NK-92 treated with Interleukin-12 subunit alpha and Interleukin-12 subunit beta, amount 100 ng/mL, for 24 hours (cell line): ENCODE data around the gene OR10AD1.
"Not testable (repeated sequence)": the region's sequence is repeated elsewhere in the genome, so short reads cannot be mapped to it uniquely, and the experiment has no call there.

Source experiments
- DNase-seq: peaks from one replicate; lab custom pipeline; 2025; lab: John Stamatoyannopoulos, UW

OR10AD1 gene, protein sequence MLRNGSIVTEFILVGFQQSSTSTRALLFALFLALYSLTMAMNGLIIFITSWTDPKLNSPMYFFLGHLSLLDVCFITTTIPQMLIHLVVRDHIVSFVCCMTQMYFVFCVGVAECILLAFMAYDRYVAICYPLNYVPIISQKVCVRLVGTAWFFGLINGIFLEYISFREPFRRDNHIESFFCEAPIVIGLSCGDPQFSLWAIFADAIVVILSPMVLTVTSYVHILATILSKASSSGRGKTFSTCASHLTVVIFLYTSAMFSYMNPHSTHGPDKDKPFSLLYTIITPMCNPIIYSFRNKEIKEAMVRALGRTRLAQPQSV

DNA sequence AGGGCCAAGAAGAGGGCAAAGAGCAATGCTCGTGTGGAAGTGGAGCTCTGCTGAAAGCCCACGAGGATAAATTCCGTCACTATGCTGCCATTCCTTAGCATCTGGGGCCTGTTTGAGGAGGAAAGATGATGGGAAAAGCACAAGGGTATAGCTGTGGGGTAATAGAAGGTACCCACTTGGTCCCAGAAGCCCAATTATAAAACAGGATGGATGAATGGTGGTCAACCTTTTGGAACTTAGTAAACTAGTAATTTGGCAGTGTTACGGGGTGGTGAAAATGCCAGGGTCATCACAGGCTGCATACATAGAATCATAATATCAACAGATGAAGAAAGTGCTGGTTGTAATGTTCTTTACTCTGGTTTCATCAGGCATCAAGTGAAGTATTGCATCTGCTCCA lies at the start of gene OR10AD1:
Gene OR10AD1, minus strand, starts transcription at position 101 of the 400 bp plus-strand sequence. Its CDS starts 0 bp downstream, at position 101.
- DNase-seq: no peak

DNA sequence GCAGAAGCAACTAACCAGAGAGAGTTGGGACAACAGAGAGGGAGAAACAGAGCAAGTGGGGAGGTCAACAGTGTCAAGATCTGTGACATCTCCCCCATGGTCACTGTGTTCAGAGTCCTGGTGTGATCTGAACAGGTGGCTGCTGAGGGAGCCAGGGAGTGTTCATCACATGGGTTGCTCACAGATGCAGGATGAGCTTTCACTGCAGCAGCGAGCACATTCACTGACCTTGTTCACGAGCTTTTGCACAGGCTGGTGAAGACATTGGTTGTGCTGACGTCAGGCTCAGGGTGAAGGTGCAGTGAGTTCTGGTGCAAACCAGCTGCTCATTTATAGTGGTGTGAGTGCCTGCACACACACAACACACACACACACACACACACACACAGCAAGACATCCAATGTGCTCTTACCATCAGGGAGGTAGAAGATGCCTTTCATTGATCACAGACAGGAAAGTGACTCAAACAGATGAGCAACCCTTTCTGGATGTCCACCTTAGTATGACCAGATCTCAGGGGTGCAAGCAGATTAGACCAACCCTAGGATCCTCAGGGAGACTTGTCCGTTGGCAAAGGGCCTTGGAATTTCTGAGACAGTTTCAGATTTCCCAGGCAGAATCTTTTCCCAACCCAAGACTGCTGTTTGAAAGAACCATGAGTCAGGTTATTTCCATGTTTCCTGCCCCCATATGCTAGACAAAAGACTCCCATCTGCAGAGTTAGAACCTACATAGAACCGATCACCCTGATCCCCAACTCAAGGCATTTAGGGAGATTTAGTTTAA lies 44.3 kb upstream of the OR10AD1 start:
- no peak for DNase-seq

DNA sequence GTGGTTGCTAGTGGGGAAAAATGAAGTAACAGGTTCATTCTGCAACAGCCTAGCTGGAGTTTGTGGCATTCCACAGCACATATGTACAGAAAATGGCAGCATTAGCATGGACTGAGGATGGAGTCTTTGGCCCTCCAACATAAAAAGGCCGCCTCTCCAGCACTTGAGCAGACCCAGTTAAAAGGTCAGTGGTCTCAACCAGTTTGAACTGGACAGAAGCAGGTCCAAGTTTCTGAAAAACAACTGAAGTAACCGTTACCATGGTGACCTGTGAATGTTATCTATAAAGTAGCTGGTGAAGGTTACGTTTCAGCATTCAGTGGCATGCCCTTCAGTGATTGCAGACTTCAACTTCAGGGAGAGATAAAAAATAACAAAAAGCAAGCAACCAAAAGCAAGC lies 34.1 kb upstream of the OR10AD1 start:
- DNase-seq: no peak

DNA sequence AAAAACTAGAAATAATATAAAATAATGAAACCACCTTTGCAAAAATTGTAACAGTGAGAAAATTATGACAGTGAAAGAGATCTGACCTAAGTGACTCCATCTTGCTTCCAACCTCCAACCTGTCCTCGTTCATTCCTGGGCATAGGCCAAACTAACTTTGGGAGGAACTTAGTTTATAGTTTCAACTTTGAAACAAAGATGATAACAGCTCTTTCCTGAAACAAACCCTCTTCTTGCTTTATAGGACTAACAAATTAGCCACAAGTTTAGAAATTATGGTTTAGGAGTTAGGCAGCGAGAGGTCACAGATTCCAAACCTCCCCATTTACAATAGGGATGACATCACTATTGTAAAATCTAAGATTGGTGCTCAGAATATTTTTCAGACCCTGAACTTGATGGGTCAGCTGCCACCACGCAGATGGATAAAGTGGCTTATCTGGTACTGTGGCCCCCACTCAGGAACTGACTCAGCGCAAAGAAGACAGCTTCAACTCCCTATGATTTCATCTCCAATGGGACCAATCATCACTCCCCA lies 32.8 kb upstream of the OR10AD1 start:
- no peak for DNase-seq

DNA sequence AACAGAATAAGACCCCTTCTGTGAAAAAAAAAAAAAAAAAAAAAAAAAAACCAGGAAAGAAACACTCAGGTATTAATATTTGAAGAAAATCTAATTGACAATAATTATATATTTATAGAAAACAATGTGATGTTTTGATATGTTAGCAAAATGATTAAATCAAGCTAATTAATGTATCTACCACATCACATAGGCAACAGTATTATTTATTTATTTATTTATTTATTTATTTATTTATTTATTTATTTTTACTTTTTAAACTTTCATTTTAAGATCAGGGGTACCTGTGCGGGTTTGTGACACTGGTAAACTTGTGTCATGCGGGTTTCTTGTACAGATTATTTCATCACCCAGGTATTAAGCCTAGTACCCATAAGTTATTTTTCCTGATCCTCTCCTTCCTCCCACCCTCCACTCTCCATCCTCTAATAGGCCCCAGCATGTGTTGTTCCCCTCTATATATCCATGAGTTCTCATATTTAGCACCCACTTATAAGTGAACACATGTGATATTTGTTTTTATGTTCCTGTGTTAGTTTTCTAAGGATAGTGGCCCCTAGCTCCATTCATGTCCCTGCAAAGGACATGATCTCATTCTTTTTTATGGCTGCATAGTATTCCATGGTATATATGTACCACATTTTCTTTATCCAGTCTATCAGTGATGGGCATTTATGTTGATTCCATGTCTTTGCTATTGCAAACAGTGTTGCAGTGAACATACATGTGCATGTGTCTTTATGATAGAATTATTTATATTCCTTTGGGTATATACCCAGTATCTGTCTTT lies 28.3 kb upstream of the OR10AD1 start:
- DNase-seq: not testable (repeated sequence)

DNA sequence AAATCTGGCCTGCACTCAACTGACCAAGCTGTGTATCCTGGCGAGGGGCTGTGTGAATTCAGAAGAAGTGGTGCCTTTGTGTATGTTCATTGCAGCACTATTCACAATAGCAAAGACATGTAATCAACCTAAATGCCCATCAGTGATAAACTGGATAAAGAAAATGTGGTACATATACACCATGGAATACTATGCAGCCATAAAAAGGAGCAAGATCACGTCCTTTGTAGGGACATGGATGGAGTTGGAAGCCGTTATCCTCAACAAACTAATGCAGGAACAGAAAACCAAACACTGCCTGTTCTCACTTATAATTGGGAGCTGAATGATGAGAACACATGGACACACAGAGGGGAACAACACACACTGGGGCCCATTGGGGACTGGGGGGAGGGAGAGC lies 21.4 kb upstream of the OR10AD1 start:
- not testable (repeated sequence) for DNase-seq

DNA sequence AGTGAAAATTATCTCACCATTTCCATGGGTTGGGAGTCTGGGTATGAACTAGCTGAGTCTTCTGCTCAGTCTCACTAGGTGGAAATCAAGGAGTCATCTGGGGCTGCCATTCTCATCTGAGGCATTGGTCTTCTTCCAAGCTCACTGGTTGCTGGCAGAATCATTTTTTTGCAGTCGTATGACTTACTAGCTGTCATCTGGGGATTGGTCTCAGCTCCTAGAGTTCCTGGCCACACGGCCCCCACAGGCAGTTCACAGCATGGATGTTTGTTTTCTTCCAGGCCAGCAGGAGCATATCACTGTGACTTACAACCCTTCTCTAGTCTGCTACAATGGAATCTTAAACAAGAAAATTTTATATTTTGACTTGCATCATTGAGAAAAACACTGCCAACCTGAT lies 18.6 kb upstream of the OR10AD1 start:
- no peak for DNase-seq

DNA sequence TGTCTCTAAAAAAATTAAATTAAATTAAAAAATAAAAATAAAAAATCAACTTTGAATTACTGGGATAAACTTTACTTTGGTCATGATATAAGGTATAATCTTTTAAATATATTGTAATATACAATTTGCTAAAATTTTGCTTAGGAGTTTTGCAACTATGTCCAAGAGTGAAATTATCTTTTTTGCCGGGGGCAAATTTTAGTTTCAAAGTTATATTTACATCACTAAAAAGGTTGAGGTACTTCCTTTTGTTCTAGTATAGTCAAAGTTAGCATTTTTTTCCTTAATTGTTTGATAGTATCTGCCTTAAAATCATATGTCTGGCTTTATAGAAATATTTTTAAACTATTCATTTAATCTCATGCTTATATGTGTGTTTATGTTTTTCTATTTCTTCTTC lies 17.6 kb upstream of the OR10AD1 start:
- no peak for DNase-seq

DNA sequence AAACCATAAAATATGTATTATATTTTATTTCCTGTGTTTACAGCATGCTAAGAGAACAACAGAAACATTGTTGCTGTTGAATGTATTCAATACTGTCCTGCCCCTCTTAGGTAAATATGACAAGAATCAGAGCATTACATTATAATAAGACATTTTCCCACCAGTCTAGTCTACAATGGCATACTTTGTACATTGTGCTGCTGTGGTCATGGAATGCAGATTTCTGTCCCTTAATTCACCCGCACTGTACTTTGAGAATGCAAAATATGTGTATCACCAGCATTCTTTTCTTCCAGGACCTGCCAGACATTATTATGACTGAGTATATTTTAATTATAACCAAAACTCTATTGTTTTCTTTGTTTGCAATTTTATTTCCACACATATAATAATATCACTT lies 16.5 kb upstream of the OR10AD1 start:
- no peak for DNase-seq

DNA sequence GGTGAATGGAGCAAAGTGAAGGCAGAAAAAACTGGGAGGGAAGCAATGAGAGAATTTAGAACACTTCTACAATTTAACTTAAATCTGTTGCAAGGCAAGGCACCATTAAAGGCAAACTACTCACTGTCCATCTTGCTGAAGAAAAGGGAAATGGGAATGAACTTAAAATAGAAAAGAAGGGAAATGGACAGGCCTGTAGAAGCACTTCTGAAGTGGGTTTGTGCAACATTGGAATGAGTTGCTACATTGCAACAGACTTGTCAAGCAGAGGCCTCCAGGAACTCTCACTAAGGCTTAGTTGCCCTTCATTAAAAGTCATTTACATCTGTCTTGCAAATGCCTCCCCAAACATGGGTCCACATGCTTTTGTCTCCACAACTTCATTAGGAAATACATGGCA lies 13.7 kb upstream of the OR10AD1 start:
- no peak for DNase-seq

DNA sequence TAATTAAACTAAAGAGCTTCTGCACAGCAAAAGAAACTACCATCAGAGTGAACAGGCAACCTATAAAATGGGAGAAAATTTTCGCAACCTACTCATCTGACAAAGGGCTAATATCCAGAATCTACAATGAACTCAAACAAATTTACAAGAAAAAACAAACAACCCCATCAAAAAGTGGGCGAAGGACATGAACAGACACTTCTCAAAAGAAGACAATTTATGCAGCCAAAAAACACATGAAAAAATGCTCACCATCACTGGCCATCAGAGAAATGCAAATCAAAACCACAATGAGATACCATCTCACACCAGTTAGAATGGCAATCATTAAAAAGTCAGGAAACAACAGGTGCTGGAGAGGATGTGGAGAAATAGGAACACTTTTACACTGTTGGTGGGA lies 6.4 kb upstream of the OR10AD1 start:
- not testable (repeated sequence) for DNase-seq

DNA sequence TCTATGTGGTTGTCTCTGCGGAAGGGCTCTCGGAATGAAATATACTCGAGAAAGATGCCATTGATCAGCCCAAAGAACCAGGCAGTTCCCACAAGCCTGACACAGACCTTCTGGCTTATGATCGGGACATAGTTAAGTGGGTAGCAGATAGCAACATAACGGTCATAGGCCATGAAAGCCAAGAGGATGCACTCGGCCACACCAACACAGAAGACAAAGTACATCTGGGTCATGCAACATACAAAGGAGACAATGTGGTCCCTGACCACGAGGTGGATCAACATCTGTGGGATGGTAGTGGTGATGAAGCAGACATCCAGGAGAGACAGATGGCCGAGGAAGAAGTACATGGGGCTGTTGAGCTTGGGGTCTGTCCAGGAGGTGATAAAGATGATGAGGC lies 326 bp downstream of the OR10AD1 start:
- DNase-seq: no peak

DNA sequence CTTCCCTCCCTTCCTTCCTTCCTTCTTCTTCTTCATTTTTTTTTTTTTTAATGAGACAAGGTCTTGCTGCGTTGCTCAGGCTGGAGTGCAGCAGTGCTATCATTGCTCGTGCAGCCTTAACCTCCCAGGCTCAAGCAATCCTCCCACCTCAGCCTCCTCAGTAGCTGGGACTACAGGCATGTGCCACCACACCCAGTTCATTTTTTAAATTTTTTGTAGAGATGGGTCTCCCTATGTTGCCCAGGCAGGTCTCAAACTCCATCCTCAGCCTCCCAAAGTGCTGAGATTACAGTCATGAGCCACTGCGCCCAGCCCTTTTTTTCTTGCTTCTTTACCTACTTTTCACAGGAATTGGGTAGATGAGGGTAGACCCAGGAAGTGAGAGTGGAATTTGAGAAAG lies 1.6 kb downstream of the OR10AD1 start:
- no peak for DNase-seq

DNA sequence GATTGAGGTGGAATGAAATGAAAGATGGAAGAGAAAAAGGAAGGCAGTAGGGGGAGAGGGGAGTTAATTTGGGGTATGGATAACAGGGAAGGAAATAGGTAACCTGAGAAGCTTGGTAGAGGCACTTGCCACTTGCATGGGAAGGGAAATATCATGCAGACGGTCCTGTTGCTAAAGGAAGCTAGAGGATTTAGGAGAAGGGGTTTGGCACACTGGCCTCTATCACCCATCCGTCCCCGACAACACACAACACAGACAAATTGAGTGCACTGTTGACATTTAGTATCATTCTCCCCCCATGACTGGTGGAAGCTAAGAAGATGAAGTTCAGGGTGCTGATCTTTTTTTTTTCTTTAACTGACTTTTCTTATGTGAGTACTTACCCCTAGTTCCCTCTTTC lies 2.0 kb downstream of the OR10AD1 start:
- DNase-seq: no peak

DNA sequence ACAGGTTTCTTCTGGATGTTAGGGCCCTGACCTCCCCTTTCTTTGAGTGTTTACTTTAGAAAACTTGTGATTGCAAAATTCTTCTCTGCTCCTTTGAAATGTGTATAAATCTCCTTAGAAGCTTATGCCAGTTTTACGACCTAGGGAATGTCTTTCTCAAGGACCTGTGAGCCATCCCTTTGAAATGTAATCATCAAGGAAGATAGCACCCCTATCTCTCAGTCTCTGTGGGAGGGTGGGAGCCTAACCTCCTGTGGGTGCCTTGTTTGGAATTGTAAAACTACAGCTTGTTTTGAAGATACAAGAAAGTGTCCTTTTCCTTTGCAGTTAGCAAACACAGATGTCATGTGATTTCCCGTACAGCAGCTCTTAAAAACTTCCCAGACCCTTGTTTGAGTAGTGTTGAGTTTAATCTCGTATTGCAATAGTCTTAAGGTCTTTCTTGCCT lies 3.3 kb downstream of the OR10AD1 start:
- DNase-seq: no peak

DNA sequence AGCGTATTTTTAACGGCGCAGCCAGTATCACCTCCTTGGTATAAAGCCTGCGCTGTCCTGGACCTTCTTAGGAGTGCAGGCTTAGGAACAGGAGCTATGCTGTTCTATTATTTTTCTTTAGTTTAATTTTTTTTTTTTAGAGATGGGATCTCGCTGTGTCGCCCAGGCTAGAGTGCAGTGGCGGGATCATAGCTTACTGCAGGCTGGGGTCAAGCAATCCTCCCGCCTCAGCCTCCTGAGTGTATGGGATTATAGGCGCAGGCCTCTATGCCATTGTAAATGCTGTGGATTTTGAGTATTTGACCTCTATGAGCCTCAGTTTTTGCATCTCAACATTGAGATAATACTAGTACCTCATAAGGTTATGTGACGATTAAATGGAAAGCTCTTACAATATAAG lies 4.1 kb downstream of the OR10AD1 start:
- DNase-seq: no peak

DNA sequence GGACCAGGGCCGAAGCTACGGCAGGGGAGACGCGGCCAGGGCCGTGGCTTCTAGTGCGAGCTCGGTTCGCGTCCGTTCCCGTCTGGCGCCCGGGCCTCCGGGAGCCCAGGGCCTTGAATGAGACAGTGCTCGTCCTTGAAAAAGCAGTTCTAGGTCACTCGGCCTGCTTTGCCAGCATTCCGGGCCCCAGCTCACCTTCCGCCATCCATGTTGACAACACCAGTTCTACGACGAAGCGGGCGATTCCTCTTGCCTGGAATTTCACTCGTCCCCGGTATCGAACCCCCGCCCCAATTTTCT lies 4.5 kb downstream of the OR10AD1 start:
- DNase-seq: no peak

DNA sequence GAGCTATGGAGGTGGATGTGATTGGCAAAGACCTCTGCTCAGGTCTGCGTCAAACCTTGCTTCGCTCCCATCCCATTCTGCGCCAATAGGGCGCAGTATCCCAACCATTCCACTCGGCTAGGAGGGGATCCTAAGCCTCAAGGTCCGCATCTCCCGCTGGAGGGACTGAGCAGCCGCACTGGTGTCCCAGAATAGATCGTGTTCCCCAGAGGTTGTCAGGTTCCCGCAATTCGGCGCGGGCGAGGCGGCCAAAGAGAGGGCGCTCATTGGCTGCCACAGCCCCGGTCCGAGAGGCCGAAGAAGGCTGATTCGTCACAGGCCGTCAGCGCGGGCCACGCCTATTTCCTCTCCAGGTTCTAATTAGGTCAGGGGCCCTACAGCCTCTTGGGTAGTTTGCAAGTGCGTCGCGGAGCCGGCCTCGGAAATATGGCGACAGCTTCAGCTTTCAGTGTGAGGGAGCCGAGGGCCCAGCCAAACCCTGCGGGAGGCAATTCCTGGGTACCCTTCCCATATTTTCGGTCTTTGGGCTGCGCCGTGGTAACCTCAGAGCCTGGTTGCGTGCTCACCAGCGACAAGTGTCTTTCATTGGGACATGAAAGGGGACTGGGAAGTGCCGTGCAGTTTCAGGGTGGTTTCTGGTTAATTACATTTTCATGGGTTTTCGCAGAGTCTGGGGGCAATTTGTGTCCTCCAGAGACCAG lies 5.0 kb downstream of the OR10AD1 start:
- peak; percentile 56 for DNase-seq

DNA sequence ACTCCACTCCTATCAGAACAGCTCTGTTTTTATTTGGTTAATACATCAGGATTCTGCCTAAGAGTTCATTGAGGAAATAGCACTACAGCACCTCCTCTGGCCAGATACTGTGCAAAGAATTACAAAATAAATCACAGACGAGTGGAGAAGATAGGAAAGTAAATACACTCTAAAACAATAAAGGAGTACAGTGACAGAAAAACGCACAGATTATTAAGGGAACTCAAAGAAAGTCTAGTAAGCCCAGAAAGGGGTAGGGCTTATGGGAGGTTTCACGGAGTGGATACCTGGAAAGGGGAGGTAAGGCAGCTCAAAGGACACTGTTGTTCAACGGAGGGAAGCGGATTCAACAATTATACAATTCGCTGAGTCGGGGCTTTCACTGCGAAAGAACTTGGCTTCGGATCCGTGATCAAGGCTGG lies 5.5 kb downstream of the OR10AD1 start:
- DNase-seq: no peak

DNA sequence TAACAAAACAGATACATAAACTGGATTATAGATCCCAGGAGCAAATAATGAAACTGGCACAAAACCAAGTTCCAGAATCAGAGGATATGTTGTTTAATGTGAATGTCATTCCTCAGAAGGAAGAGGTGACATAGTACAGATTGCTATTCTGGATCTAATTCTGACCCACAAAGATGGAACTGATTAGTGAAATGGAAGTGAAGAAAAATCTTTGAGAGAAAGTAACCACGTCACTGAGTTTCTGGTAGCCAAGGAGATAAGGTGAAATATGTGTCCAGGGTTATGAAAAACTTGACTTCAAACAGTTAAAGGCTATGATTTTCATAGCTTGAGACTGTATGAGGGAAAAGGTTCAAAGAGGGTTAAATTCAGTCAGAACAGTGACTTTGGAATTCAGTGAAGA lies 8.3 kb downstream of the OR10AD1 start:
- no peak for DNase-seq

DNA sequence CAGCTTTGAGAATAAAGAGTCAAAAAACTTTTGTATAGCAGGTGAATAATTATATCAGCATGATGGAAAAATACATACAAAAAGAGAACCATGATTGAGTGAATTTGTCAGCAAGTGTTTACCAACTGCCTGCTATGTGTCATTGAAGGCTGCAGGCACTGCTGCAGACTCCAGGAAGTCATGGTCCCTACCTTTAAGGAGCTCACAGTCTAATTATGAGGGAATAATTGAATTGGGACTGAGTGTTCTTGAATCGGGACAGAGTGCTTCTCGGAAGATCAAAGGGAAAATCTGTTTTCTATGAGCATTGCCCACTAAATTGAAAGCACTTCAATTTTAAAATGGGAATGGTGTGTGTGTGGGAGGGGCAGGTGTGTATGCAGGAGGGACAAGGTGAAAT lies 9.5 kb downstream of the OR10AD1 start:
- no peak for DNase-seq

DNA sequence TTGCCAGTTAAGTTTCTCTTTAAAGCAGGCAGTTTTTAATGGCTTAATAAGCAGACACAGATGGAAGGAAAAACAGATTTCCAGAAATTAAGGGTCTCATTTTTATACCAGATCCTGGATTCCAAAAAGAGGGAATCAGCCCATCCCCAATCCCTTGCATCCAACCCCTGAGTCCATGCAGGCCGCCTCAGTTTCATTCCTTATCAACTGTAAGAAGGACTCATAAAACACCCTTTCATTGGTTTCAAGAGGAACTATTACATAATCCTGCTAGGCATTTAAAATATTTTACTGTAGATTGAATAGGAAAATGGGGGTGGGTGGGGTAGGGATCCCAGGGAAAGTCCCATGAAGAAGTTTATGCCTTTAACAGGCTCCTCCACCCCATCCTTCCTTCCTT lies 10.2 kb downstream of the OR10AD1 start:
- DNase-seq: no peak
